CD1c-positive myeloid dendritic cell (primary cell): ENCODE results near the gene GTF3C2.
"Not testable (repeated sequence)": the region's sequence is repeated elsewhere in the genome, so short reads cannot be mapped to it uniquely, and the experiment has no call there.

Experiments used
- DNase-seq: peaks from one replicate; pipeline ENCODE4 v3.0.0-alpha.2; 2016; ENCODE audit errors: extremely low spot score

GTF3C2 gene

GRCh38 chr2:27370816-27371620, 14.5 kb upstream of the GTF3C2 start:
- DNase-seq: peak; percentile 88

GRCh38 chr2:27370026-27370815, 13.7 kb upstream of the GTF3C2 start, which contains the start of the genes EIF2B4 and SNX17:
Gene EIF2B4, minus strand, starts transcription at chr2:27370338. Its CDS starts 24 bp downstream, at chr2:27370314.
Gene SNX17, plus strand, starts transcription at chr2:27370616. Its CDS starts 128 bp downstream, at chr2:27370744.
- peak; percentile 100 for DNase-seq

- DNase-seq: no peak
Measured at GRCh38 chr2:27369471-27370025, 13.0 kb upstream of the GTF3C2 start.

GRCh38 chr2:27363933-27364332, 7.4 kb upstream of the GTF3C2 start:
- no peak for DNase-seq

GRCh38 chr2:27362678-27363420, 6.3 kb upstream of the GTF3C2 start:
- no peak for DNase-seq

GRCh38 chr2:27356056-27356381, 545 bp downstream of the GTF3C2 start:
- DNase-seq: peak; percentile 85

GRCh38 chr2:27354597-27354927, 2.0 kb downstream of the GTF3C2 start:
- DNase-seq: no peak

GRCh38 chr2:27353762-27354596, 2.6 kb downstream of the GTF3C2 start:
- DNase-seq: peak; percentile 45

- not testable (repeated sequence) for DNase-seq
Measured at GRCh38 chr2:27353386-27353761, 3.2 kb downstream of the GTF3C2 start.

GRCh38 chr2:27351802-27352598, 4.6 kb downstream of the GTF3C2 start:
- DNase-seq: no peak

GRCh38 chr2:27350106-27350693, 6.4 kb downstream of the GTF3C2 start:
- no peak for DNase-seq

- no peak for DNase-seq
Measured at GRCh38 chr2:27347641-27348040, 8.9 kb downstream of the GTF3C2 start.

- no peak for DNase-seq
Measured at GRCh38 chr2:27336173-27336572, 20.4 kb downstream of the GTF3C2 start.

GRCh38 chr2:27335311-27335710, 21.3 kb downstream of the GTF3C2 start:
- DNase-seq: no peak

GRCh38 chr2:27324720-27325119, 31.8 kb downstream of the GTF3C2 start:
- DNase-seq: no peak

GRCh38 chr2:27323596-27324285, 32.8 kb downstream of the GTF3C2 start:
- no peak for DNase-seq

GRCh38 chr2:27322766-27323595, 33.6 kb downstream of the GTF3C2 start, which contains the start of gene MPV17:
Gene MPV17, minus strand, starts transcription at chr2:27323097. Its CDS starts 580 bp downstream, at chr2:27322517.
- peak; percentile 89 for DNase-seq

- DNase-seq: peak; percentile 59
Measured at GRCh38 chr2:27322301-27322765, 34.2 kb downstream of the GTF3C2 start.
